Activated CD4-positive, alpha-beta T cell treated with anti-CD3 and anti-CD28 coated beads for 48 hours (primary cell): ENCODE results near the gene GAL3ST2.
A peak's percentile ranks its signal among the peaks of the same experiment; 100 is the strongest.
"Not testable (repeated sequence)": the region's sequence is repeated elsewhere in the genome, so short reads cannot be mapped to it uniquely, and the experiment has no call there.

Experiments
- DNase-seq: peaks from one replicate; pipeline ENCODE4 v3.0.0-alpha.2; 2020

GAL3ST2 gene

DNA sequence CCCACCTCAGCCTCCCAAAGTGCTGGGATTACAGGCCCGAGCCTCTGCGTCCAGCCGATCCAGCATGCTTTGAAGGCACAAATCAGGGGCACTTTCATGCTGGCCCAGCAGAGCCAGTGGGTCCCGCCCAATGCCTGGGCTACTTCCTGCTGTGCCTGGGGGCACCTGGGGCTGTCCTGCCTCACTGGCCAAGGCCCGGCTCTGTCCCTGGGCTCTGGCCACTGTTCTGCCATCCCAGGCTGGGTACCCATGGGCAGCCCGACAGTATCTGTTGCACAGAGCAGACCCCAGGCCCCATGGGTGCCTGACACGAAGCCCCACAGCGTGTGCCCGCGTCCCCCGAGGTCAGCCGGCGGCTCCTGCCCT lies 6.8 kb upstream of the GAL3ST2 start:
- no peak for DNase-seq

DNA sequence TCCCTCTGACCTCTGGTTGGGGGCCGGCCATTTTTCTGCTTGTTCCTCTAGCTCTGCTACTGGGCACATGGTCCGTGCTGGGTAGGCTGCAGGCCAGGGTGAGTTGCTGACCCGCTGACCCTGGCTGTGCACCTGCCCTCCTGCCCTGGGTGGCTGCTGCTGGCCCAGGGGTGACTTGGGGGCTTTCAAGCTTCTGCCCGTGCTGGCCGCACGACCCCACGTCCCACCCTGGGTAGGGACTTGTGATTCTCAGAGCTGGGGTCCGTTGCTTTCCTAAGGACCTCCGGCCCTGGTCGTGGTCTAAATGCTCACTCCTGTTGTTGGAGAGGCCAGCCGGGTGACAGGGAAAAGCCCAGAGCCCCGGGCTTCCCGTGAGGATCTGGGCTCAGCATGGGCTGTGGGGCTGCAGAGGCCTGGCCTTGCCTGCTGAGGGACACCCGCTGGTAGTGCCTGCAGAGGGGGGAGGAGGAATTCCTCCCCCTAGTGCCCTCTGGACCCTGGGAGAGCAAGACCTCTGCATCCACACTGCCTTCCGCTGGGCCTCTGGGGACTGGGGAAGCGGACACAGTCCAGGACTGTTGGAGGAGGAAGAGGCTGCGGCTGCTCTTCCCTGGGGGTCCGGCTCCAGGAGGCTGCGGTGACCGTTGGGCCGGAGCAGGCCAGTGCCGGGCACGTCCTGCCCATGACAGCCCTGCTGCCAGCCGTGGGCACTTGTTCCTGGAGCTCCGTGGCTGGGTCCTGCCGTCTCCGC lies 6.3 kb upstream of the GAL3ST2 start:
- DNase-seq: no peak

DNA sequence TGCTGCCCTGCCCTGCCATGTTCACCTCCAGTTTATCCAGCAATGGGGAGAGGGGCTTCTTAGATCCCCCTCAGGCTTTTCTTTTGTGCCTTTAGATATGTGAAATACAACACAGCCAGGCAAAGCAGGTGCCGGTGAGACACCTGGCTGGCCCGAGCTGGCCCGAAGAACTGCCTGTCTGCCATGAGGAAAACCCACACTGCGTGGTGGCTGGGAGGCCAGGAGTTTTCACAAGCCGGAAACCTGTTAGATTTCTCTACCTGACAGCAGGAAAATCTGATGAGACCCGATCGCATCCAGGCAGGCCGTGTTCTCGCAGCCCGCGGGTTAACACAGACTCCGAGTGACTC lies 5.7 kb upstream of the GAL3ST2 start:
- no peak for DNase-seq

DNA sequence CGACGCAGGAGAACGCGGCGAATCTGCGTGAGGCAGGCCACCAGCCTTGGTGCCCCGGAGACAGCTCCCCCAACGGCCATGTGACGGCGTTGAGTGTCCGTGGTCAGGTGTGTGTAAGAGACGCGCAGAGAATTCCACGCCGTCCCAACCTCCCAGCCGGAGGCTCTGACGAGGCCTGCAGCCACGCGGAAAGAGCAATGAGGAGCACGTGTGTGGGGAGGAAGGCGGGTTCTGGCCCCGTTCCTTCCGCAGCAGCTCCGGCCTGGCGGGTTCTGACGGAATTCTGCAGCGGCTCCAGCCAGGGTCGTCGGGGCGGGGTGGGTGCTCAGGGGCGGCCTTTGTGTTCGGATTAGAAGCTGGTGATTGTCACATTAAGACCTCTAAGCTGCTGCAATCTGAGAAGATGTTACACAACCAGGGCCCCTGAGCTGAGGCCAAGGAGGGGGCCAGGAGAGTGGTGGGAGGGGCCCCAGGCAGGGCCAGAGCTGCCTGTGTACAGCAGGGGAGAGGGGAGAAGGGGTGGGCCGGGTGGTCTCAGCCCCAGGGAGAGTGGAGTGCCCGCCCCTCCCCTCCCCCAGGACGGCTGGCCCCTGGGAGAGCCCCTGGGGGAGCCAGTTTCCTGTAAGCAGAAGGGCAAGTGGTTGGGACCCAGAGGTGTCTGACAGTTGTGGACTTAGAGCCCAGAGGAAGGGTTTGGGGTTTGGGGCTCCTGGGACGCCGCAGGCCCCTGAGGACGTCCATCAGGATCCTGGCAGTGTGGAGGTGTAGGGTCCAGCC lies 5.1 kb upstream of the GAL3ST2 start:
- DNase-seq: no peak

DNA sequence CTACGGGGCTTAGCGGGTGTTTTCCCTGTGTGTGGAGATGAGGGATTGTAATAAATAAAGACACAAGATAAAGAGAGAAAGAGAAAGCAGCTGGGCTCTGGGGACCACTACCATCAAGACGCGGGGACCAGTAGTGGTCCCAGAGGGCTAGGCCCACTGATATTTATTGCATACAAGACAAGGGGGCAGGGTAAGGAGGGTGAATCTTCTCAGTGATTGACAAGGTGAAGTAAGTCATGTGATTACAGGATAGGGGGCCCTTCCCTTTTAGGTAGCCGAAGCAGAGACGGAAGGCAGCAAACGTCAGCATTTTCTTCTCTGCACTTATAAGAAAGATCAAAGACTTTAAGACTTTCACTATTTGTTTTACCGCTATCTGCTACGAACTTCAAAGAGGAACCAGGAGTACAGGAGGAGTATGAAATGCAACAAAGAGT lies 4.5 kb upstream of the GAL3ST2 start:
- DNase-seq: peak; percentile 45

DNA sequence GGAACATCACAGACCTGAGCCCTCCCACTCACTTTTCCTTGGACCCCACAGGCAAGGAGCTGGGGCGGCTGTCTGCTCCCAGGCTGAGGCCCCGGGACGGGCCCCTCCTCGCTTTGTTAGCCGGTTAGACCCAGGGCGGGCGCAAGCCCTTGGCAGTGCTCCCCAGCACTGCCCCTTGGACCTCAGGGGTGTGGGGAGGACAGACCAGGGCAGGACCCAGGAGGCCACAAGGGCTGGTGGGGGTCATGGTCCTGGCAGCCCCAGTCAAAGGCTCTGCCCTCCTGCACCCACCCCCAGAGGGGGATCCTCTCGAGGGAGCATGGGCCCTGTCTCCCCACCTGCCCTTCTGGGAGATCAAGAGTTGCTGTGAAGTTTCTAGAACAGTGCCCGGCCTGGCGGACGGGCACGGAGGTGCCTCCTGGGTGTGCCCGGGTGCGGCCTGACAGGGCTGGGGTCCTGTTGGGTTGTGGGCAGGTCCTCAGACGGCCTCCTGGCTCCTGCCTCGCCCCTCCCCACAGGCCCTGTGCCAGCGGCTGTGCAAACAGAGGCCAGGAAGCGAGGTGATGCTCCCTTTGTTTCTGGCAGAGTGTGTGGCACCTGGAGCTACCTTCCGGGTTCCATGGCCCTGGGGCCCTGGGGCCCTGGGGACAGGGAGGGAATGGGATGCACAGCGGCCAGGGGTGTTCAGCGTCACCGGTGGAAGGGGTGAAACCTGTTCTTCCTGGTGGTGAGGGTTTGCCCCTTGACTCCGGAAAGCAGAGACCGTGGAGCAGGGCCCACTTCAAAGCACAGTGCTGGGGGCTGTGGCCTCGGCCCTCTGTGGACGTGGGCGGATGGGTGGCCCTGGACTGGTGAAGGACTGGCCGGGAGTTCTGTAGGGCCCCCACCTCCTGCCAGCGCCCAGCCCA lies 2.9 kb upstream of the GAL3ST2 start:
- no peak for DNase-seq

DNA sequence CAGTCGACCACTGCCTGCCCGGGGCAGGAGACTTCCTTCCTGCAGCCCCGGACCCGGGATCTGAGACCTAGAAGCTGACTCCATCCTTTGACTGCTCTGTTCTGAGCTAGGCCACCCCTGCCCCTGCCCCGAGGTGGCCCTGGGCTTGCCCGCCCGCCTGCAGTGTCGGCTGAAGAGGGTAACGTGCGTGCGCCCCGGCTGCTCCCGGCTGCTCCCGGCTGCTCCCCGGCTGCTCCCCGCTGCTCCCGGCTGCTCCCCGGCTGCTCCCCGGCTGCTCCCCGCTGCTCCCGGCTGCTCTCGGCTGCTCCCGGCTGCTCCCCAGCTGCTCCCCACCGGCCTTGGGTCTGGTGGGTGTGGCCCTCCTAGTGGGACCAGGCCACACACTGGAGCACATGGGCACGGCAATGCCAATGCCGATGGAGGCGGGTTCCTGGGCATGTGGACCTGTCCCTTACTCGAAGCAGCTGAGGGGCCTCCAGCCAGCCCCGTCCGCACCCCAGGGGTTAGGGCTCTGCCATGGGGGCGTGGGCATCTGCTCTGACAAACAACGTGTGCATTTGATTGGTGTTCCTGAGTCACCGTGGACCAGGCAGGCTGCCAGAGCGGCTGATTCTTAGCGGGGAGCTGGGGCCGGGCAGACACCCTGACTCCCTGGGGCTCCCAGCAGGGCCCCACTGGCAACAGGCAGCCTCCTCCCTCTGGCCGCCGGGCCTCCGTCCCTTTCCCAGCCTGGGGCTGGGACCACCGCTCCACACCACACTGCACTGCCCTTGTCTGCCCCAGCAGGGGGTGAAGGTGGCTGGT lies 2.0 kb upstream of the GAL3ST2 start:
- no peak for DNase-seq

DNA sequence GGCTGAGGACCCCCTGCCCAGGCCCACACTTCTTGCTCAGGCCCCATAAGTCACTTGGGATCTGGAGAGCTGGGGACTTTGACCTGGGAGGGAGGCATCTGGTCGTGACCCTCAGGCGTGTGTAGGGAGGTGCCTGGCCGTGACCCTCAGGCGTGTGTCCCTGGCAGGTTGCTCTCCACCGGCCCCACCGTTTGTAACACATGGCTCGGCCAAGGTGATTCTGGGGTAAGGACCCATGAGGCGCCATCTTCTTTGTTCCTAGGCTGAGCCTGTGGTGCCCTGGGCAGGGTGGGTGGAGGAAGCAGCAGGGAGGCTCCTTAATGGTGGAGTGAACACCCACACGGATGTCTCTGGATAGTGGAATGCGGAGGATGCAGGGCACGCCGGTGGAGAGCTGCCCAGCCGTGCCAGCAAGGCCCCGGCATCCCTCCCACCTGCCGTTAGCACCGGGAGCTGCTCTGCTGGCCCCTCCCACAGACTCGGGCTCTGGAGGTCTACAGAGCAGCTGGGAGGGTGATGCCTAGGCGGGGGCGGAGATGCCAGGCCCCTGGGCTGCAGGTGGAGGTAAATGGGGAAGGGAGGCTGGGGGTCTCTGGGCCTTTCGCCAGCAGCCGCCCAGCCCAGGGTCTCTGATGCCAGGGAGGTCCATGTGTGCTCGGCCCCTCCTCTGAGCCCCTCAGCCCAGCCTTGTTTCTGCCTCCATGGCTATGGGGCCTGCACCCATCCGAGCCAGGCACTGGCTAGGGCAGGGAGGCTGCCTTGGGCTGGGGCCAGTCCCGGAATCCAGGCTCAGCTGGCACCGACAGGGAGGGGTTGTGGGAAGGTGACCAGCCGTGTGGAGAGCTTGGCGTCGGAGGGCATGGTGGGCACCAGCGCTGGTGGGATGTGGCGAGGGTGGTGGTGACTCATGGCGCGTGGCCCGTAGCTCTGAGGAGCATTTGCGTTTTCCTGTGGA lies 1.1 kb upstream of the GAL3ST2 start:
- no peak for DNase-seq

DNA sequence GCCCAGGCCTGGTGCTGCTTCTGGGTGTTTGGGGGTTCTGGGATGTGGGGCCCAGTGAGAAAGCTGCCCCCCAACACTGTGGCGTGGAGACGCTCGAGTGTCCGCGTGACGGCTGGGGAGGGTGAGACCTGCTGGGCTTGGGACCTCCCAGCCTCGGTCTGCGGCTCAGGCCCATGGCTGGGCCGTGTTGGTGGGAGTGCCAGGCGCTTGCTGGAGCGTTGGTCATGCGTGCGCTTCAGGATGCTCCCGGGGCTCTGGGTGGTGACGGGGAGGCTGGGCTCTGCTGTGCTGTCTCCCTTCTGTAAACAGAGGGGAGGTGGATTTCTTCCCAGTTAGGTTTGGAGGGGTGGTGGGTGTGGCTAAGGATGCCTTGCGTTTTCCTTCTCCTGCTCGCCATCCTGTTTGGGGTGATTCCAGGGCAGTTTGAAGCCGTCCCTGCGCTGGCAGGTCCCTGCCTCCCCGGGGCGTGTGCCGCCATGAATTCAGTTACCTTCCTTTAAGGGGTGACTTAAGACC lies 606 bp downstream of the GAL3ST2 start:
- DNase-seq: no peak

DNA sequence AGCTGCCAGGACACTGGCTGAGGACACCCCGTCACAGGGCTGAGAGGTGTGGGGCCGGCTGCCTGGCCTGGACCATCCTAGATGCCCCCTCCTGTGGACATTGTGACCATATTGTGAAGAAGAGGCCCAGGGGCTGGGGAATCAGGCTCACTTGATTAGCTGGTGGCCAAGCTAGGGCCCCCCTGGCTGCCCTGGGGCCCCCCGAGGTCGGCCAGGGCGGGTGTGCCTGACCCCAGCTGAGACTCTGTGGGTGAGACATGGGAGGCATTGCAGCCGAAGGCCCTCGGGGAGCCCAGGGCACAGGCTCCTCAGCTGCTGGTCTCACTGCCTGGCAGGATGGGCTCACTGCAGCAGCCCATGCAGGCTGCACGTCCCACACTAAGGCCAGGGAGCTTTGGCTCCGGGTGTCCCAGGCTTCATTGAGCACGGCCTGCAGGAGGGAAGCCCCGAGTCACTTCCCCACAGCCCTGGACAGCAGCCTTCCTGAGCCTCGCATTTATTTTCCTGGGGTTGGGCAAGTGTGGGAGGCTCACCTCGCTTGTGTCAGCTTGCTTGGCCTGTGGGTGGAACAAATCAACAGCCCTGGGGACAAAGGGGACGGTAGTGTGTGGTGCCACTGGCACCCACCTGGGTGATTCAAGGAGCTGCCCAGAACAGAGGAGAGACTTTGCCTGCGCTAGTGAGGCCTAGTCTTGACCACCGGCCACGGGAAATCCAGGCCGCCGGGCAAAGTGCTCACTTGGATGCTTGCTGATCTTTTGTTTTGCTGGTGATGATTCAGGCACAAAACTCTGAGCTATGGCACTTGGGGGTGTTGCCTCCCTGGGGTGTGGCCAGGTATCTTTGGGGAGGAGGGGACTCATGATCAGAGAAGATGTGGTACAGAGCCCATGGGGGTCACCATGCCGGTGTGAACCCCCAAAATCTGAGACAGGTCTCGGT lies 1.3 kb downstream of the GAL3ST2 start:
- DNase-seq: no peak

DNA sequence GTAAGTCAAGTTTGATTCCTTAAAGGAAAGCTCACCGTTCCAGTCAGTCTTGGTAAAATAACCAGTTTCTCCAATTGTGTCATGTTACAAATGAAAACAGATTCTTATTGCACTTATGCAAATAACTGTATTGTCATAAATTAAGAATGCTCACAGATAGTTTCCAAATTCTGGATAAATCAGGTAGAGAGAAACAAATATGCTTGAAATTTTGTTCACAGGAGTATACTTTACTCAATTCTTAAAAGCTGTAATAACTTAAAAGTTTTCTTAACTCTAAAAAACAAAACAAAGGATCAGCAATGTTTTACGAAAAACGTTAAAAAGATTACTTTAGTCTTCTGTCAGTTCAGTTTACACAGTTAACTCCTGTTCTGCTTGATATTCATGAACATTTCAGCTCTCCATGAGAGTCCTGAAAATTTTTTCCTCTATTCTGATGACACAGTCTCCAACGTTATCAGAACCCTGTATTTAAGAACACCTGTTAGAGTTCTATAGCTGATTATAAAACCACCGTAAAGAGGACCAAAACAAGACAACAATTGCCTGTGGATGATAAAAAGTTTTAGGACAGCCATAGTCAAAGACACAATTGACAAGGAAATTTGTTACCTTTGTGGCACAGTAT lies 4.4 kb downstream of the GAL3ST2 start:
- no peak for DNase-seq

DNA sequence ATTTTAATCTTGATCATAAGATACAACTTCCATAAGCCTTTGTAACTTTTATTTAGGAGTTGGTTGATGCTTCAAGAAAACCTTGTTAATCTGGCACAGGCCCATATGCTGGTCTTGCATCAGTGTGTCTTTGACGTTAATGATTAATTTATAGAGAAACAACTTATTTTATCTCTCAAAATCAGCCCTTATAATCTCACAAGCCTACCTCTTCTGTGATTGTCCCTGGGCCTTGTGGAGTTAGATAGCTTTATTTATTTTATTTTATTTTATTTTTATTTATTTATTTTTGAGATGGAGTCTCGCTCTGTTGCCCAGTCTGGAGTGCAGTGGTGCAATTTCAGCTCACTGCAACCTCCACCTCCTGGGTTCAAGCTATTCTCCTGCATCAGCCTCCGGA lies 5.4 kb downstream of the GAL3ST2 start:
- DNase-seq: not testable (repeated sequence)

DNA sequence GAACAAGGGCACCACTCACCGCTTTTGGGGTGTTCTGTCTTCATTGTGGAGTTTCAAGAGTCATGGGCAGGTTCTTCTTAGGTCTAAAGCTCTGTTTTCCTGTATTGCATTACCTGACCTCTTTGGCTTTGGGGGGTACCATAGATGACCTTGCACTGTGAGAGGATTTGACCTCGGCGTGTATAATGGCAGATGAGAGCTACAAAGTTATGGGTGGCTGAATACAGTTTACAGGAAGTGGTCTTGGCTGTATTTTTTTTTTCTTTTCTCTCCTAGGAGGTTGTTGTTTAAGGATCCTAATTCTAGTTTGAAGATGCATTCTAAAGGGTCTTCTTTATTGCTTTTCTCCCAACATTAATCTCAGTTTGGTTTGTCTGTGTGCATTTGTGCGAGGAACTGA lies 11.5 kb downstream of the GAL3ST2 start:
- no peak for DNase-seq

DNA sequence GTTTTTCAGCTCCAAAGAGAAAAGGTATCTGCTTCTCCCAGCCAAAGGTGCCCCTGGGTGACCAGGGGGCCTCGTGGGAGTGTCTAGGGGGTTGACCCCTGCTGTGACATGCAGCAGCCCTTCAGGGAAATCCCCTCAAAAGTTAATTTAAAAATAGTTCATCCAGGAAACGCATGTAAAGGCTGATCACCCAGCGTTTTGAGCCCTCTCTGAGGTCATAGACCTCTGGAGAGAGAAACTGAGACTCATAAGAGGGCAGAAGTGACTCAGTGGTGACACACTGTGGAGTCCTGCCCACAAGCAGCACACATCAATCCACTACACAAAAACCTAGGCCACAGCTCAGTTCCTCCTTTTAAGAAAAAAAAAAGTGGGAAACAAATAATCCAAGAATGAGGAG lies 11.9 kb downstream of the GAL3ST2 start:
- peak; percentile 65 for DNase-seq

DNA sequence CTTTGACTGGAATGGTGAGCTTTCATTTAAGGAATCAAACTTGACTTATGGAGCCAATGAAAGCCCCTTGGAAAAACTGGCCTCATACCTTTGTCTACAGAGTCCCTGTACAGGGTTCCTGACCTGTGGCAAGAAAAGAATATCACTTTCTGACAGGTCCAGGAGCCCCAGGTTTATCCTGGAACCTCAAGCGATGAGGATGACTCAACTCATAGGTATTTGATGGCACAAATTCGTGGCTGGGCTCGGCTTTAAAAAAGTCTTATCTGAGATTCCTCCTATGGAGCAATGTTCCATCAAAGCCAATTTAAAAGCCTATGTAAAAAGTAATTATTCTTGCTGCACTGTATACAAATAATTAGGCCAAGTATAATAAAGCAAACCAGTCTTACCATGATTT lies 14.8 kb downstream of the GAL3ST2 start:
- not testable (repeated sequence) for DNase-seq

DNA sequence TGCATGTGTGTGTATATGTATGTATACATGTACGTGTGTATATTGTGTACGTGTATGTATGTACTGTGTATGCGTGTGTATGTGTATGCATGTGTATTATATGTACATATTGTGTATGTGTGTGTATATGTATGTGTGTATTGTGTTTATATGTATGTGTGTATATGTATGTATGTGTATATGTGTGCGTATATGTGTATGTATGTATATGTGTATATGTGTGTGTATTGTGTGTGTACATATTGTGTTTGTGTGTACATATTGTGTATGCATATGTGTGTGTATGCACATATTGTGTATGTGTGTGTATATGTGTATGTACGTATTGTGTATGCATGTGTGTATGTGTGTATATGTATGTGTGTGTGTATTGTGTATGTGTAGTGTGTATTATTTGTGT lies 16.8 kb downstream of the GAL3ST2 start:
- DNase-seq: no peak

DNA sequence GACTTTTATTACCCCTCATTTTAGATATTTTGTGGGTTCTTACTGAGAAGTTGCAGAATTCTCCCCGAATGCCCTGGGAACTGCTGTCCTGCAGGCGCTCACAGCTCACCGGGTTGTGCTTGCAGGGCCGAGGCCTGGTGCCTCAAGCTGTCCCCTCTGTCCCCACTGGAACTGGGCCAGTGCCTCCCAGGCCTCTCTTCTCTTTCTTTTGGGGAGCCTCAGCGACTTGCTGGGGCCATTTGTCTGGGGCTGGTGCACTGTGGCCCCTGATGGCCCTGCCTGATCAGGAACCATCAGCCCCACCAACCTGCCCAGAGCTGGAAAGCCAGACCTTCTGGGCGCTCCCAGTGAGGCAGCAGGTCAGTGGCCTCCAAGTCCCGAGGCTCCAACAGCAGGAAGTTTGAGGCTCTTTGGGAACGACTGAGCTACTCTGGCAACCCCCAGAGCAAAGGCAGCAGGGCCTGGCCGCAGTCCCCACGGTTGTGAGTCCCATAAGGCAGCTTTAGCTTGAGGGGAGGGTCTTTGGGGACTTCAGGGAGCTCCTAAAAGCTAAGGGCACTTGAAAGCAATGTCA lies 17.7 kb downstream of the GAL3ST2 start:
- no peak for DNase-seq

DNA sequence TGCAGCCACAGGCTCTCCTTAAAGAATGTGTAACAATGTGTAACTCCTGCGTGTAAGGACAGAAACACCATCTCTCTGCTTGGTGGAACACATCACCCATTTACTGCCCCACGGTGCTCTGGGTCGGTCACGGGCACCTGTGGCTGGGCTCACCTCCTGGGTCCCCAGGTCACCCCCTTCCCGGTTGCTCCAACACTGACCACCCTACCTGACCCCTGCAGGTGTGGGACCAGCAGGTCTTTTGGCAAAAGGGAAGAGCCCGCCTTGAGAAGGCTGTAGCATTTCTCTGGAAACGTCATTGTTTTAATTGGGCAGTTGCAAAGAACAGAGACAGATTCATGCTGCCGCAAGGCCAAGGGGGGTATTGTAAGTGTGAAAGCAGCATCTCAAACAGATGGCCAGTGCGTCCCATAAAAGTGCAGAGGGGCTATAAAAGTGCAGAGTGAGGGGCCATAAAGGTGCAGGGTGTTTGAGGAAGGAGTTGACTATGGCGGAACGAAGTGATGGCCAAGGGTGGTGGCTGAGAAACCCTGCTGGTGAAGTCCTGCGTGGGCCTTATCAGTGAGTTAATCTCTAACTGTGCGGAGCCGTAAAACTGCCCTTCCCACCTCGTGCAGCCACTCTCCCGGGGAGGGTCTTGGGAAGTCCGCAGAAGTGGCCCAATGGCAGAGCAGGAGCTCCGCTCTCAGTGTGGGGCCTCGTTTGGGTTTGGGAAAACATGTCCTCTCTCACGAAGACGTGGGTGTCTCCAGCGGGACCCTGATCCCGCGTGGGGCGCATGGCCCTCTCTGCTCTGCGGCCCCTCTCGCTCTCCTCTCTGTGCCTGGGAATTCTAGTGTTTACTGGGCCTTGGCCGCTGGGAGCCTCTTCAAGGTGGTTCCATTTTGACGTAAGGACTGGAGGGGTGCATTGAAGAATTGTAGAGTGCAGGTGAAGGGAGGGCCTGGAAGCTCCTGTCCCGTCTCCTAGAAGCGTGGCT lies 18.7 kb downstream of the GAL3ST2 start:
- no peak for DNase-seq
